ENCODE results near the gene CBX7. TPM values are rescaled to one million over a fixed set of nuclear protein-coding genes. Genes with fewer than 3 reads are reported as not detected.

Gene CBX7
- polyA plus RNA-seq, 2 of the 4 experiments (the other 2 are of a cell fraction), result 0.79 to 2.5 TPM

DNA sequence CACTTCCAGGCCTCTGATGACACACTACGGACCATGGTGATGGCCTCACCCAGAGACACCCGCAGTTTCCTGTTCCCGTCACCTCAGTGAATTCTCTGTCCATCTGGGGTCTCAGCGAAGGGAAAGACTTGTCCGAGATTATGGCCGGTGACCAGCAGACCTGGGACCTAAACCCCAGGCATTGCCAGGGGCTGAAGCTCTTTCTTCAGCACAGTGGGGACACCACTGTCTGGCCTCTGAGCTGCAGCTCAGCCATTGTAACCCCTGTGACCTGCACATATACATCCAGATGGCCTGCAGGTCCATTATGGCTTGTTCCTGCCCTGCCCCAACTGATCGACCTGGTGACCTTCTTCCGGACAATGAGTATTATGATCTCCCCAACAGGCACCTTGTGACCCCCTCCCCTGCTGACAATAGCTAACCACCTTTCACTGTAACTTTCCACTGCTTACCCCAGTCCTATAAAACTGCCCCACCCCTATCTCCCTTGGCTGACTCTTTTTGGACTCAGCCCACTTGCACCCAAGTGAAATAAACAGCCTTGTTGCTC is 22.3 kb downstream of the CBX7 start:
- WGBS (ENCODE audit: missing lambda C conversion rate), result 77% methylated on average over 5 of the region's 8 CpGs
- TF ChIP-seq FOSB (CRISPR knock-in tag; IDR thresholded peaks at IDR 0.05), result no peak
- TF ChIP-seq PHF8 (IDR thresholded peaks at IDR 0.05; ENCODE audit: borderline replicate concordance, low read depth), result no peak
- no peak for TF ChIP-seq ELK1 (IDR thresholded peaks at IDR 0.05; ENCODE audit: low read depth, low read length)
- no peak for TF ChIP-seq JUN (IDR thresholded peaks at IDR 0.05)
- ATAC-seq (no peak), FAIRE-seq (no peak), DNase-seq (ENCODE audit: low read depth in 1 of 2, low spot score in 1 of 2) (no peak)
- no peak overlapping the region for H3K4me2 ChIP-seq
- CTCF ChIA-PET, result interaction anchor here (1.2 to 1.5 kb wide), 4 partner anchors 8 to 261 kb away, joined by 3 to 5 read pairs (median 3); no protein-coding TSS in a partner anchor
- H3K27ac ChIP-seq, result no peak overlapping the region
- no peak overlapping the region for H3K4me3 ChIP-seq
- POLR2A ChIA-PET, result no interaction called here
- 0 out of 3 replicates have a peak, but pooled peaks cover 9% of the 10 kb centered on the region for H3K4me1 ChIP-seq
- H3K9me3 ChIP-seq, result no peaks in the 10 kb centered on the region

- 86% methylated on average over 7 of the region's 9 CpGs for WGBS (ENCODE audit: missing lambda C conversion rate)
- Histone ChIP-seq H3K4me1 (0 out of 3 replicates have a peak, but pooled peaks cover 9% of the 10 kb centered on the region), H3K4me2 (no peak overlapping the region), H3K4me3 (no peak overlapping the region), H3K9me3 (no peaks in the 10 kb centered on the region), H3K27ac (no peak overlapping the region)
- TF ChIP-seq SMC3 (IDR thresholded peaks at IDR 0.05) (no peak), CHD2 (IDR thresholded peaks at IDR 0.05; ENCODE audit: low read length, partially characterized antibody) (no peak), ZSCAN20 (CRISPR knock-in tag; IDR thresholded peaks at IDR 0.05) (no peak), ZC3H11A (IDR thresholded peaks at IDR 0.05) (no peak), REST (IDR thresholded peaks at IDR 0.05) (no peak), RNF2 (IDR thresholded peaks at IDR 0.05; ENCODE audit: borderline replicate concordance, low read depth) (no peak), E2F6 (IDR thresholded peaks at IDR 0.05; ENCODE audit: borderline replicate concordance, low read depth) (no peak), TP53 (CRISPR knock-in tag; IDR thresholded peaks at IDR 0.05) (no peak), RAD21 (conservative IDR thresholded peaks at IDR 0.05 in 1 of 2, IDR thresholded peaks at IDR 0.05 in 1 of 2) (no peak), BHLHE40 (IDR thresholded peaks at IDR 0.05; ENCODE audit: low read depth, low read length) (no peak), NR3C1 (IDR thresholded peaks at IDR 0.05) (no peak), KDM5A (IDR thresholded peaks at IDR 0.05) (no peak), TFCP2L1 (CRISPR knock-in tag; IDR thresholded peaks at IDR 0.05) (no peak), ATOH8 (CRISPR knock-in tag; IDR thresholded peaks at IDR 0.05; ENCODE audit: low read depth) (no peak)
- POLR2A ChIA-PET, result no interaction called here
- no peak for DNase-seq (ENCODE audit: low read depth in 1 of 2, low spot score in 1 of 2)
- no peak for ATAC-seq
- CTCF ChIA-PET, result interaction anchor here (1.2 to 1.4 kb wide), 3 partner anchors 8 to 177 kb away, joined by 3 to 5 read pairs (median 3); no protein-coding TSS in a partner anchor
- FAIRE-seq, result no peak
Measured at GRCh38 chr22:39129746-39130145, 22.7 kb downstream of the CBX7 start.
